GM19193 (cell line): ENCODE results near the gene ZFYVE21.

ENCODE experiments used
- POLR2A ChIP-seq: IDR thresholded peaks from 4 replicates; pipeline ENCODE4 v1.6.1; 2011; ENCODE audit not compliant: insufficient read depth, insufficient read length; ENCODE audit errors: extremely low read depth

ZFYVE21 gene

GRCh38 chr14:103742499-103743255 is 27.1 kb downstream of the ZFYVE21 start:
- no peak for TF ChIP-seq POLR2A

GRCh38 chr14:103743691-103744090 is 28.1 kb downstream of the ZFYVE21 start:
- no peak for TF ChIP-seq POLR2A

GRCh38 chr14:103744621-103745395 is 29.2 kb downstream of the ZFYVE21 start:
- TF ChIP-seq POLR2A: no peak

- no peak for TF ChIP-seq POLR2A
These were observed 29.8 kb downstream of the ZFYVE21 start for GRCh38 chr14:103745424-103745823.

GRCh38 chr14:103746701-103747100 is 31.1 kb downstream of the ZFYVE21 start:
- TF ChIP-seq POLR2A: no peak

- TF ChIP-seq POLR2A: no peak
These were observed 32.9 kb downstream of the ZFYVE21 start for GRCh38 chr14:103748534-103748857.

GRCh38 chr14:103749452-103749851 is 33.8 kb downstream of the ZFYVE21 start:
- TF ChIP-seq POLR2A: no peak

- no peak for TF ChIP-seq POLR2A
These were observed 34.2 kb downstream of the ZFYVE21 start for GRCh38 chr14:103749860-103750259.

- TF ChIP-seq POLR2A: no peak
These were observed 38.2 kb downstream of the ZFYVE21 start for GRCh38 chr14:103753774-103754173.

- no peak for TF ChIP-seq POLR2A
These were observed 39.5 kb downstream of the ZFYVE21 start for GRCh38 chr14:103755060-103755459.

GRCh38 chr14:103758059-103758776 is 42.6 kb downstream of the ZFYVE21 start:
- TF ChIP-seq POLR2A: no peak

- TF ChIP-seq POLR2A: no peak
These were observed 46.4 kb downstream of the ZFYVE21 start for GRCh38 chr14:103762036-103762435.

- no peak for TF ChIP-seq POLR2A
These were observed 46.9 kb downstream of the ZFYVE21 start for GRCh38 chr14:103762541-103762940.

- no peak for TF ChIP-seq POLR2A
These were observed 48.3 kb downstream of the ZFYVE21 start for GRCh38 chr14:103763730-103764488.

- no peak for TF ChIP-seq POLR2A
These were observed 49.9 kb downstream of the ZFYVE21 start for GRCh38 chr14:103765526-103765925.
